ENCODE data around the gene KIAA1549. TPM values are rescaled to one million over a fixed set of nuclear protein-coding genes. Genes with fewer than 3 reads are reported as not detected.
A peak's percentile ranks its signal among the peaks of the same experiment; 100 is the strongest.

KIAA1549 gene
- total RNA-seq, 1 experiment from 2014 or later, result 12.5 TPM

- H3K27ac ChIP-seq, result no peak overlapping the region
- no peaks in the 10 kb centered on the region for H3K27me3 ChIP-seq
- no peak overlapping the region for H3K4me3 ChIP-seq
- no peak for DNase-seq
- peaks cover 14% of the 10 kb centered on the region for H3K36me3 ChIP-seq
- H3K4me1 ChIP-seq, result no peaks in the 10 kb centered on the region
- H3K9me3 ChIP-seq (replicated peaks), result no peaks in the 10 kb centered on the region
Measured at GRCh38 chr7:138864667-138865066, 116.5 kb downstream of the KIAA1549 start.

GRCh38 chr7:138863931-138864330 is 117.3 kb downstream of the KIAA1549 start:
- H3K9me3 ChIP-seq (replicated peaks), result no peaks in the 10 kb centered on the region
- no peaks in the 10 kb centered on the region for H3K27me3 ChIP-seq
- H3K27ac ChIP-seq, result no peak overlapping the region
- no peak overlapping the region for H3K4me3 ChIP-seq
- peaks cover 17% of the 10 kb centered on the region for H3K36me3 ChIP-seq
- no peak for DNase-seq
- H3K4me1 ChIP-seq, result no peaks in the 10 kb centered on the region

GRCh38 chr7:138861051-138861450 is 120.1 kb downstream of the KIAA1549 start:
- Histone ChIP-seq H3K4me3 (no peak overlapping the region), H3K9me3 (replicated peaks) (no peaks in the 10 kb centered on the region; the same call in 1 of the 2 replicates), H3K4me1 (no peaks in the 10 kb centered on the region), H3K36me3 (peaks cover 24% of the 10 kb centered on the region), H3K27me3 (no peaks in the 10 kb centered on the region), H3K27ac (no peak overlapping the region)
- DNase-seq, result no peak

- no peak for DNase-seq
- no peaks in the 10 kb centered on the region for H3K27me3 ChIP-seq
- H3K9me3 ChIP-seq (replicated peaks), result no peaks in the 10 kb centered on the region; the same call in 1 of the 2 replicates
- H3K4me3 ChIP-seq, result no peak overlapping the region
- no peak overlapping the region for H3K27ac ChIP-seq
- H3K36me3 ChIP-seq, result peaks cover 23% of the 10 kb centered on the region
- H3K4me1 ChIP-seq, result no peaks in the 10 kb centered on the region
Measured at GRCh38 chr7:138857728-138858127, 123.5 kb downstream of the KIAA1549 start.

- Histone ChIP-seq H3K9me3 (replicated peaks) (peaks cover 8% of the 10 kb centered on the region; the same call in 1 of the 2 replicates), H3K4me3 (no peak overlapping the region), H3K27me3 (no peaks in the 10 kb centered on the region), H3K4me1 (no peaks in the 10 kb centered on the region), H3K36me3 (peaks cover 43% of the 10 kb centered on the region), H3K27ac (no peak overlapping the region)
- no peak for DNase-seq
Measured at GRCh38 chr7:138854115-138854645, 127.0 kb downstream of the KIAA1549 start.

- no peak overlapping the region for H3K4me3 ChIP-seq
- peaks cover 45% of the 10 kb centered on the region for H3K36me3 ChIP-seq
- DNase-seq, result no peak
- no peak overlapping the region for H3K27ac ChIP-seq
- H3K4me1 ChIP-seq, result no peaks in the 10 kb centered on the region; the same call in 1 of the 2 replicates
- H3K27me3 ChIP-seq, result no peaks in the 10 kb centered on the region
- H3K9me3 ChIP-seq (replicated peaks), result peaks cover 8% of the 10 kb centered on the region; the same call in 1 of the 2 replicates
Measured at GRCh38 chr7:138853448-138853847, 127.7 kb downstream of the KIAA1549 start.

GRCh38 chr7:138852469-138852868 is 128.7 kb downstream of the KIAA1549 start:
- DNase-seq, result no peak
- Histone ChIP-seq H3K4me3 (no peak overlapping the region), H3K27ac (no peak overlapping the region), H3K36me3 (peaks cover 41% of the 10 kb centered on the region), H3K9me3 (replicated peaks) (0 out of 2 replicates have a peak, but pooled peaks cover 8% of the 10 kb centered on the region), H3K4me1 (no peaks in the 10 kb centered on the region; the same call in 1 of the 2 replicates), H3K27me3 (no peaks in the 10 kb centered on the region)

- peaks cover 37% of the 10 kb centered on the region for H3K36me3 ChIP-seq
- no peaks in the 10 kb centered on the region; the same call in 1 of the 2 replicates for H3K4me1 ChIP-seq
- H3K4me3 ChIP-seq, result no peak overlapping the region
- no peaks in the 10 kb centered on the region for H3K27me3 ChIP-seq
- DNase-seq, result no peak
- H3K9me3 ChIP-seq (replicated peaks), result 0 out of 2 replicates have a peak, but pooled peaks cover 8% of the 10 kb centered on the region
- H3K27ac ChIP-seq, result no peak overlapping the region
Measured at GRCh38 chr7:138849701-138850100, 131.5 kb downstream of the KIAA1549 start.

GRCh38 chr7:138848056-138848980 is 132.9 kb downstream of the KIAA1549 start:
- H3K9me3 ChIP-seq (replicated peaks), result 0 out of 2 replicates have a peak, but pooled peaks cover 8% of the 10 kb centered on the region
- no peaks in the 10 kb centered on the region for H3K27me3 ChIP-seq
- peaks cover 46% of the 10 kb centered on the region for H3K36me3 ChIP-seq
- H3K27ac ChIP-seq, result no peak overlapping the region
- no peaks in the 10 kb centered on the region; the same call in 1 of the 2 replicates for H3K4me1 ChIP-seq
- DNase-seq, result no peak
- no peak overlapping the region for H3K4me3 ChIP-seq

GRCh38 chr7:138845711-138846110 is 135.5 kb downstream of the KIAA1549 start:
- DNase-seq, result no peak
- H3K4me3 ChIP-seq, result no peak overlapping the region
- H3K27me3 ChIP-seq, result no peaks in the 10 kb centered on the region
- no peaks in the 10 kb centered on the region; the same call in 1 of the 2 replicates for H3K4me1 ChIP-seq
- H3K36me3 ChIP-seq, result peaks cover 33% of the 10 kb centered on the region
- no peak overlapping the region for H3K27ac ChIP-seq
- H3K9me3 ChIP-seq (replicated peaks), result 0 out of 2 replicates have a peak, but pooled peaks cover 8% of the 10 kb centered on the region

- no peak for DNase-seq
Measured at GRCh38 chr7:138843632-138844580, 137.3 kb downstream of the KIAA1549 start.

GRCh38 chr7:138842111-138842510 is 139.1 kb downstream of the KIAA1549 start:
- no peaks in the 10 kb centered on the region for H3K4me1 ChIP-seq
- no peak for DNase-seq
- peaks cover 17% of the 10 kb centered on the region for H3K36me3 ChIP-seq
- H3K4me3 ChIP-seq, result no peak overlapping the region
- no peaks in the 10 kb centered on the region for H3K27me3 ChIP-seq
- no peak overlapping the region for H3K27ac ChIP-seq
- H3K9me3 ChIP-seq (replicated peaks), result no peaks in the 10 kb centered on the region

More at GRCh38 chr7:138843632-138844580, 137.3 kb downstream of the KIAA1549 start:
- H3K9me3 ChIP-seq (replicated peaks), result no peaks in the 10 kb centered on the region
- no peak overlapping the region for H3K4me3 ChIP-seq
- no peaks in the 10 kb centered on the region; the same call in 1 of the 2 replicates for H3K4me1 ChIP-seq
- H3K36me3 ChIP-seq, result peaks cover 15% of the 10 kb centered on the region; the same call in 1 of the 2 replicates
- no peaks in the 10 kb centered on the region for H3K27me3 ChIP-seq
- H3K27ac ChIP-seq, result no peak overlapping the region

GRCh38 chr7:138838166-138838565 is 143.0 kb downstream of the KIAA1549 start:
- Histone ChIP-seq H3K4me1 (no peaks in the 10 kb centered on the region), H3K27ac (no peak overlapping the region), H3K36me3 (peaks cover 10% of the 10 kb centered on the region), H3K27me3 (no peaks in the 10 kb centered on the region), H3K4me3 (no peak overlapping the region), H3K9me3 (replicated peaks) (no peaks in the 10 kb centered on the region)
- DNase-seq, result peak in 1 of 2 experiments; percentile 18

- Histone ChIP-seq H3K27me3 (no peaks in the 10 kb centered on the region), H3K4me3 (no peak overlapping the region), H3K4me1 (no peaks in the 10 kb centered on the region), H3K36me3 (peaks cover 6% of the 10 kb centered on the region), H3K9me3 (replicated peaks) (no peaks in the 10 kb centered on the region), H3K27ac (no peak overlapping the region)
- DNase-seq, result no peak
Measured at GRCh38 chr7:138837627-138838026, 143.6 kb downstream of the KIAA1549 start.
